Stimulated activated CD4-positive, alpha-beta T cell treated with anti-CD3 and anti-CD28 coated beads, Interleukin-12 subunit alpha, Interleukin-12 subunit beta, amount 100 ng/mL, for 48 hours (primary cell): ENCODE measurements around the gene PLA2G15.
A peak's percentile ranks its signal among the peaks of the same experiment; 100 is the strongest.

Source experiments
- DNase-seq, 3 donors: peaks; one replicate each; pipeline ENCODE4 v3.0.0-alpha.2; 2020; ENCODE audit warnings: low read depth in 2 of 3, low spot score in 1 of 3

Gene PLA2G15

GRCh38 chr16:68231384-68232136 lies 13.6 kb upstream of the PLA2G15 start:
- DNase-seq = no peak

GRCh38 chr16:68232335-68232734 lies 12.8 kb upstream of the PLA2G15 start:
- DNase-seq = no peak

DNA sequence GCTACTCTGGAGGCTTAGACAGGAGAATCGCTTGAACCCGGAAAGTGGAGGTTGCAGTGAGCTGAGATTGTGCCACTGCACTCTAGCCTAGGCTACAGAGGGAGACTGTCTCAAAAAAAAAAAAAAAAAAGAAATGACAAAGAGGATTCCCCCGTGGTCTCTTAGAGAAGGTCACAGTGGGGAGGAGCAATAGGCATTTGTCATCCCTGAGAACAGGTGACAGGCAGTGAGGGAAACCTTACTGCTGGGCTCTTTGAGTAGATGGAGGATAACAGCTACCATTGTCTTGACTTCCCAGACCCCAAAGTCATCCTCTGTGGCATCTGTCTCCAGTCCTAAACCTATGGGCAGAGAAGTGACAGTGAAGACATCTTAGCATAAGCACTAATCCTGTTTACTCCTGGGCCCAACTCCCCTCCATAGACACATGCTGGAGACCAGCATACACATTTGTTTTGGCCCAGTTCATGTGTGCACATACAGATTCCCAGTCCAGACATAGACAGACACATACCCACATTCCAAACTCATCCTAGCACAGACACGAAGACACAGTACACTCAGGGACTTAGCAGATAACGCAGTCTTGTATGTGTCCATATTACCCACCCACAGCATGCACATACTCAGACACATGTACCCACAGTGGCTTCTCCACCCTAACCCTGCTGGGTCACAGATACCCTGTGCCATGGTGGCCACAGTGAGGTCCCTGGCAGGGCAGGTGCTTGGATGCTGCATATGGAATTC lies 11.9 kb upstream of the PLA2G15 start:
- no peak for DNase-seq

- no peak for DNase-seq
Measured at GRCh38 chr16:68233835-68234187, 11.4 kb upstream of the PLA2G15 start.

GRCh38 chr16:68234188-68235107 lies 10.7 kb upstream of the PLA2G15 start:
- no peak for DNase-seq

GRCh38 chr16:68235108-68235886 lies 9.9 kb upstream of the PLA2G15 start:
- DNase-seq = no peak

GRCh38 chr16:68235887-68236136 lies 9.4 kb upstream of the PLA2G15 start, which contains the start of gene ESRP2:
ESRP2 (minus strand) TSS chr16:68236127; CDS start chr16:68236045, 82 bp downstream.
- DNase-seq = no peak

DNA sequence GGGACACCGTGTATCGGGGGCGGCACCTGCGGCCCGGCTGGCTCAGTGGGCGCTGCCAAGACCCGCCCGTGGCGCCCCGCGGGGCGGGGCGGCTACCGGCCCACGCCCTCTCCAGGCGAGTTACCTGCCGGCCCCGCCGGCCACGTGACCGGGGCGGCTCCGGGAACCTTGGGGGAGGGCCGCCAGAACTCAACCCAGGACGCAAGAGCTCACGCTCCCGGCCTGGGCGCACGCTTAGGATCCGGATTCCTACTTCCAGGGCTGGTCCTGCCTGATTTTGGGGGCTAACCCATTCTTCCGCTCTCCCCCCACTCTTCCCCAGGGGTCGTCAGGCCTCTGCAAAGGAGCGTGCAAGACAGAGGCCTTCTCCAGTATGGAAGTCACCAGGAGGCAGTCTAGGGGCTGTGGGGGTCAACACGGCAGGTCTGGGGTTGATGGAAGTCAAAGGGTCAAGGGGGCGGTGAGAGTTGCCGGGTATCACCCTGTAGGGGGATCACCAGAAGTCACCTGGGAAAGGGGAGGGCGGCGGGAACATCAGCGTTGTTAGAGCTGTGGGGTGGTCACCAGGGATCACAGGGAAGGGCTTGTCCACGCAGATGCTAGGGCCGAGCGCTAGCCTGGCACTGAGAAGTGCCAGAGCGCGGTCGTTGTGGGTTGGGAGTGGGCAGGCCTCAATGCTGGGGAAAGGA lies 8.9 kb upstream of the PLA2G15 start:
- DNase-seq = no peak

- DNase-seq = no peak
Measured at GRCh38 chr16:68236826-68237242, 8.3 kb upstream of the PLA2G15 start.

- peak; percentile 87 to 90 (median 90) for DNase-seq
Measured at GRCh38 chr16:68237243-68238028, 7.7 kb upstream of the PLA2G15 start.

GRCh38 chr16:68238029-68238345 lies 7.2 kb upstream of the PLA2G15 start:
- no peak for DNase-seq

- DNase-seq = no peak
Measured at GRCh38 chr16:68242085-68242484, 3.1 kb upstream of the PLA2G15 start.

- DNase-seq = no peak
Measured at GRCh38 chr16:68242926-68243858, 2.0 kb upstream of the PLA2G15 start.

DNA sequence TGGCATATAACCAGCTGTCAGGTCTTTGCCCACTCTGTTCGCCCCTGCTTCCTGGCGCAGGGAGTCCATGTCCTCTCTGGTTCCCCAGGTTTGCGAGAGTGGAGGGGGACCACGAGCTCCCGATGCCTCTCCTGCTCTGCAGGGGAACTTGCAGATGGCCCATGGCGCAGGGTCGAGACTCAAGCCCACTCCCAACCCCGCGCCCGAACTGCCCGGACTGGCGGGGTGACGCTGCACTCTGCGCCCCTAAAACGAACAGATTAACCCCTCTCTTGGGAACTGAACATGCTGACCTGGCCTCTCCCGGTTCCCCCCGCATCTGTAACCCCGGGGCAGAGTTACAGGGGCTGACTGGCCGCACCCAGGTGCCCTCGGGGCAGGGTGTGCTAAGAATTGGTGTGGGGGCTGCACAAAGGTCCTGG lies 681 bp upstream of the PLA2G15 start:
- no peak for DNase-seq

DNA sequence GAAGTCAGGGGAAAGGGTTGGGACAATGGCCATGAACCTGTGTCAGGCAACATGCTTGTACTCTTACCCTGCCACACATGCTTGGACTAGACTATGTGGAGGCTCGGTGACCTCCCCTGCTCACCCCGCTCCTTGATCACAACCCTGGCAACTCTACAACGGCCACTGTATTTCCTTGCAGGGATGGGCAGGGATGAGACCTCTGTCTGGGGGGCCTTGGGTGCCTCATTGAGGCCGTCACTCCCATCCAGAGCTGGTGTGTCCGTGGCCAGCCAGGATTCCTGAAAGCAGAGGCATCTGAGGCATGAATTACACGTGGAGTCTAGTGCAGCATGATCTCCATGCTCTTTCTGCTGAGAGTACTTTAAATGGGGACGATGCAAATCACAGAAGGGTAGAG lies 948 bp downstream of the PLA2G15 start:
- no peak for DNase-seq

DNA sequence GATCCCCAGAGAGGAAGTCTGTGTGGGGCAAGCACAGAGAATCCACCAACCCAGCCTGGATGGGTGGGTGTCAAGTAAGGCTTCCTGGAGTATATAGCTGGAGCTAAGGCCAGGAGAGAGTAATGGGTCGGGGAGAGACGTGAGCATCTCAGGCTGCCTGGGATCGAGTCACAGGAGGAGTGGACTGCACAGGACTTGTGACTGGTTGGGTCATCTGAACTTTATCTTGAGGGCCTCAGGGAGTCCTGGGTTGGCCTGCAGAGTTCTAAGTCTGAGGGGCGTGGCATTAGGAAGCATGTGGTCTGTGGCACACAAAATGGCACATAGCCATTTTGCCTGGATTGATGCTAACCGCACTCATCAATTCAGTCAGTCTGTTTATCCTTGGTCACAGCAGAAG lies 1.5 kb downstream of the PLA2G15 start:
- DNase-seq = no peak

- no peak for DNase-seq
Measured at GRCh38 chr16:68247400-68247799, 2.2 kb downstream of the PLA2G15 start.

DNA sequence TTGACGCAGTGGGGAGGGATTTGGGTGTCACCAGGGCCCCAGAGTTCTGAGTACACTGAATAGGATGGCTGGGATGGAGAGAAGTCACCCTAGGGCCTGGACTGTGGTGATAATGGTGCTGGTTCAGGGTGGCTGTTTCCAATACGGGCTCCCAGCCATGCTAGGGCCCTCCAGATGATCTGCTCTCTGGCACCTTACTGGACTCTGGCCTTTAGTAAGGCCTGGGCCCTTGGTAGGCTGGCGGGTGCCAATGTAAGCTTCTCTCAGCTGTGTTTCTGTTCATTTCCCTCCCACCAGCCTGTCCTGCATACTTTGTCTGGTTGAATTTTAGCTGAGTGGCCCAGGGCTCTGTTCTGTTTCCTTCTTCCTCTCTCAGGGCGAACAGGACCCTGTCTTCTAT lies 2.8 kb downstream of the PLA2G15 start:
- DNase-seq = no peak

- DNase-seq = no peak
Measured at GRCh38 chr16:68249371-68249770, 4.2 kb downstream of the PLA2G15 start.
